Psoas muscle (tissue), 8 donors: ENCODE results near the gene NOX5. TPM values are rescaled to one million over a fixed set of nuclear protein-coding genes. Genes with fewer than 3 reads are reported as not detected.

Experiments
- ATAC-seq, 4 donors: fragments of 200-7000 bp; cut with Tn5 transposase; one replicate each; pipeline ENCODE4 v1.9.1; 2020; ENCODE audit warnings: moderate library complexity in 3 of 4, mild to moderate bottlenecking in 2 of 4
- DNase-seq, 2 donors: peaks; one replicate each; pipeline ENCODE4 v3.0.0-alpha.2; 2020
- H3K27ac ChIP-seq: fragments of 200-600 bp; one replicate; pipeline ENCODE4 v1.8.0; 2022
- H3K27me3 ChIP-seq, 3 donors: fragments of 200-600 bp in 1 of 3; one replicate each; pipeline versions ENCODE4 v1.6.1 to v1.8.0; 2013 to 2022; ENCODE audit warnings: low read length in 2 of 3, mild to moderate bottlenecking in 2 of 3, moderate library complexity in 1 of 3; ENCODE audit not compliant: insufficient read depth in 3 of 3
- H3K36me3 ChIP-seq, 2 donors: fragments of 200-600 bp in 1 of 2; one replicate each; pipeline versions ENCODE4 v1.6.1 to v1.8.0; 2013 to 2022; ENCODE audit warnings: low read depth in 1 of 2, mild to moderate bottlenecking in 1 of 2, moderate library complexity in 1 of 2; ENCODE audit not compliant: insufficient read depth in 1 of 2
- H3K4me1 ChIP-seq: fragments of 200-600 bp; one replicate; pipeline ENCODE4 v1.8.0; 2022
- H3K4me3 ChIP-seq: fragments of 200-600 bp; one replicate; pipeline ENCODE4 v1.8.0; 2022; ENCODE audit warnings: mild to moderate bottlenecking
- H3K9me3 ChIP-seq: fragments of 200-600 bp; one replicate; pipeline ENCODE4 v1.8.0; 2022
- CTCF ChIP-seq: fragments of 200-600 bp; IDR thresholded peaks from one replicate; pipeline ENCODE4 v1.8.0; 2022; ENCODE audit warnings: antibody characterized with exemption
- WGBS, 3 donors: extraction: QIAGEN DNeasy Blood & Tissue Kit; methylation state at CpG; one replicate each; pipeline versions ENCODE4 v1.1.6 to v1.1.7; 2013; 5-methylcytosine and 5-hydroxymethylcytosine counted together
- intact Hi-C, 2 donors: fragments of 100-400 bp; cut with DNase I; formaldehyde crosslinking; loops; one replicate each; pipeline versions ENCODE4 v1.11.0 to v1.14.2; 2022
- polyA plus RNA-seq, 3 donors: library from polyadenylated mRNA; stranded (reverse); fragments of 200-250 nt; gene quantifications; one replicate each; pipeline ENCODE4 v1.2.3, GENCODE V29; 2013
- total RNA-seq, 4 donors: library from RNA; stranded (reverse); fragmentation: NEBNext Ultra II Directional in 2 of 4; extraction: Animal tissue kit (Norgen Biotek cat#: 25700) in 2 of 4; gene quantifications; one replicate each; pipeline versions ENCODE4 v1.2.1 to v1.2.4, GENCODE V29; 2021 to 2023
- donor health status: healthy with polysubstance abuse.
- donor health status: DM: no; HTN: no; CAD: no; lungs with moderate emphysema.
- donor health status: Bipolar disorder and iron deficiency.
- donor health status: healthy.
- donor health status: DM: yes; HTN: yes; CAD: no.
- donor health status: DM: no; HTN: no; CAD: no.
- donor health status: DM: no; HTN: no; CAD: no.
- donor health status: DM: yes; HTN: yes; CAD: no.

The NOX5 gene
- total and polyA plus RNA-seq, 7 donors: 0.03 to 0.13 (median 0.04) TPM; not detected in 3

- H3K27me3 ChIP-seq: peaks cover 0 to 33% (median 2%) of the 10 kb centered on the region in 3 donors
- no peak overlapping the region for H3K4me3 ChIP-seq
- intact Hi-C loops: no loop called here
- no peak for TF ChIP-seq CTCF
- ATAC-seq (no peak), DNase-seq (no peak)
- WGBS, 3 donors: 61 to 66% (median 63%) methylated on average over 4 of the region's 4 CpGs
- H3K27ac ChIP-seq: no peak overlapping the region
- H3K9me3 ChIP-seq: no peaks in the 10 kb centered on the region
- no peaks in the 10 kb centered on the region for H3K36me3 ChIP-seq
- H3K4me1 ChIP-seq: no peaks in the 10 kb centered on the region
These were observed 19.9 kb downstream of the NOX5 start for GRCh38 chr15:69034352-69034751.

- ATAC-seq (no peak), DNase-seq (no peak)
- 47 to 63% (median 54%) methylated on average over 15 to 16 of the region's 16 CpGs for WGBS, 3 donors
- H3K9me3 ChIP-seq: no peaks in the 10 kb centered on the region
- no peak for TF ChIP-seq CTCF
- peaks cover 0 to 33% (median 2%) of the 10 kb centered on the region in 3 donors for H3K27me3 ChIP-seq
- no peaks in the 10 kb centered on the region for H3K4me1 ChIP-seq
- no peak overlapping the region for H3K27ac ChIP-seq
- no peak overlapping the region for H3K4me3 ChIP-seq
- intact Hi-C loops: no loop called here
- no peaks in the 10 kb centered on the region for H3K36me3 ChIP-seq
These were observed 20.9 kb downstream of the NOX5 start for GRCh38 chr15:69035205-69035917.

GRCh38 chr15:69035918-69036258 is 21.4 kb downstream of the NOX5 start:
- ATAC-seq (no peak), DNase-seq (no peak)
- Histone ChIP-seq H3K9me3 (no peaks in the 10 kb centered on the region), H3K27ac (no peak overlapping the region), H3K4me3 (no peak overlapping the region), H3K4me1 (no peaks in the 10 kb centered on the region), H3K27me3 (peaks cover 0 to 33% (median 2%) of the 10 kb centered on the region in 3 donors), H3K36me3 (no peaks in the 10 kb centered on the region)
- intact Hi-C loops: no loop called here
- no peak for TF ChIP-seq CTCF
- WGBS, 3 donors: 53 to 67% (median 64%) methylated on average over 1 of the region's 1 CpG

GRCh38 chr15:69036826-69037225 is 22.3 kb downstream of the NOX5 start:
- ATAC-seq (no peak), DNase-seq (no peak)
- intact Hi-C loops: no loop called here
- Histone ChIP-seq H3K4me3 (no peak overlapping the region), H3K36me3 (no peaks in the 10 kb centered on the region), H3K9me3 (no peaks in the 10 kb centered on the region), H3K27ac (no peak overlapping the region), H3K27me3 (peaks cover 0 to 26% (median 2%) of the 10 kb centered on the region in 3 donors), H3K4me1 (no peaks in the 10 kb centered on the region)
- 84 to 87% (median 84%) methylated on average over 5 of the region's 5 CpGs for WGBS, 3 donors
- TF ChIP-seq CTCF: no peak

GRCh38 chr15:69037482-69037881 is 23.0 kb downstream of the NOX5 start:
- Histone ChIP-seq H3K9me3 (no peaks in the 10 kb centered on the region), H3K4me3 (no peak overlapping the region), H3K4me1 (no peaks in the 10 kb centered on the region), H3K27me3 (peaks cover 0 to 19% (median 2%) of the 10 kb centered on the region in 3 donors), H3K27ac (no peak overlapping the region), H3K36me3 (no peaks in the 10 kb centered on the region)
- no peak for DNase-seq
- TF ChIP-seq CTCF: no peak
- no peak for ATAC-seq
- intact Hi-C loops: no loop called here
